ENCODE data around the gene ANKMY1.

ANKMY1 gene

GRCh38 chr2:240517342-240517741 is 40.4 kb downstream of the ANKMY1 start:
- no peak for DNase-seq

GRCh38 chr2:240514631-240515030 is 43.2 kb downstream of the ANKMY1 start:
- DNase-seq: no peak

GRCh38 chr2:240513549-240514287 is 44.1 kb downstream of the ANKMY1 start:
- peak; percentile 75 for DNase-seq

DNA sequence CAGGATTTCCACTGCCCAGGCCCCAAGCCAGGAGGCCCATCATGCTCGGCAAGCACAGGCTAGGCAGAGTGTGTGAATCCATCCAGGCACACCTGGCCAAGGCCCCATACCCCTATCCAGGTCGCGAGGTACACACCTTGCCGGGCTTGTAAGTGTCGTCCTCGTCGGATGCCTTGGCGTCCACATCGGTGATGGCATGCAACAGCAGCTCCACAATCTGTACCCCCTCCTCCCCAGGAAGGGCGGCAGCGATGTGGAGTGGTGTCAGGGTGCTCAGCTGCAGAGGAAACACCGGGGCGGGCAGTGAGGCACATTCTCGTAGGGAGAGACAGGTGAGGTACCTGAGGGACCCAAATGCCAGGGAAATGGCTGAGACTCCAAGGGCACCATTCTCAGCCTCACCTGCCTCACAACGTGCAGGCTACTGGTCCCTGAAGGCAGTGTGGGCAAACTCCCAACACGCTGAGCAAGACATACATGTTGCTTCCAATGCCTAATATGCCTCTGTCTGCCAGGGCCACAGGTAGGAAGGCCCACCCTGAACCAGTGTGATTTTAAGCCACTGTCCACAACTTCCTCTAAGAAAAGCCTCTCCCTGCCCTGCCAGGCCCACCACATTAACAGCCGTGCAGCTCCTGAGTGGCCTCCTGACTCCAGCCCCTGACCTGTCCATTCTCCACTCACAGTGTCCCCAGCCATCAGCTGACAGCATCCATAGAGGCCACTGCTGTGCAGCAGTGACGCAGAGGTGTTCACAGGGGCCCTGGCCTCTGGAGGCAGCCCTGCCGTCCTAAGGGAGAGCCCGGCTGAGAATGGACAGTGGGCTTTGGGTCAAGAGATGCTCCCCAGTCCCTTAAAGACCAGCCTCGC is 44.9 kb downstream of the ANKMY1 start:
- no peak for DNase-seq

GRCh38 chr2:240512109-240512485 is 45.7 kb downstream of the ANKMY1 start:
- DNase-seq: no peak

DNA sequence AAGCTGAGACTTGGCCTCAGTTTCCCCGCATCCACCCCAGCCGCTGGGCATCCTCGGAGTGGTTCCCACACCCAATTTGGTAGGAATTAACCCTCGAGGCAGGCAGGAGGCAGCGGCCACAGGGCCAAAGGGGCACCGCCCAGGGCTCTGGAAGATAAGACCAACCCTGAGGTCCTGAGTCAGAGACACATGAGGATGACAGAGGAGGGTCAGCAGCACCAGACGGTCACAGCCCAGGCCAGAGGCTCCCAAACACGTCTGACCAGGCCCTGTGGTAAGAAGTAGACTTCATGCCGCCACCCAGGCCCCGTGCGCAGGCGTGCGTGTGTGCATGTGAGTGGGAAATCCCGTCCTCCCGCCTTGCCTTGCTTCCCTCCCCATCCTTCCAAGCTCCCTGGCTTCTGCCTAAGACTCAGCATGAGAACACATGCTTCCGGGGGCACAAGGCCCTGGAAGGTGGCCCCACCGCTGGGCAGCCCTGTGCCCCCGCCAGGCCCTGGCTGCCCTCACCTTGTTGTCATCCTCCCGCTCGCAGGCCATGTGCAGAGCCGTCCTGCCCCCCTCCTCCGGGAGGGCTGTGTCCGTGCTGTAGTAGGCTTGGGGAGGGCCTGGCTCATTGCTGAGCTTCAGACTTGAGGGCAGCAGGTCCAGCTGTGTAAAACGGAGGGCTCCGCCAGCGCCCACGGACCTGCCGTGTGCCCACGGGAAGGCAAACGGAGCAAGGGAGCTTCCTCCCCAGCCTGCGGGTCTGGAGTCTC is 46.3 kb downstream of the ANKMY1 start:
- no peak for DNase-seq

- DNase-seq: no peak
Measured at GRCh38 chr2:240510513-240511210, 47.1 kb downstream of the ANKMY1 start.

DNA sequence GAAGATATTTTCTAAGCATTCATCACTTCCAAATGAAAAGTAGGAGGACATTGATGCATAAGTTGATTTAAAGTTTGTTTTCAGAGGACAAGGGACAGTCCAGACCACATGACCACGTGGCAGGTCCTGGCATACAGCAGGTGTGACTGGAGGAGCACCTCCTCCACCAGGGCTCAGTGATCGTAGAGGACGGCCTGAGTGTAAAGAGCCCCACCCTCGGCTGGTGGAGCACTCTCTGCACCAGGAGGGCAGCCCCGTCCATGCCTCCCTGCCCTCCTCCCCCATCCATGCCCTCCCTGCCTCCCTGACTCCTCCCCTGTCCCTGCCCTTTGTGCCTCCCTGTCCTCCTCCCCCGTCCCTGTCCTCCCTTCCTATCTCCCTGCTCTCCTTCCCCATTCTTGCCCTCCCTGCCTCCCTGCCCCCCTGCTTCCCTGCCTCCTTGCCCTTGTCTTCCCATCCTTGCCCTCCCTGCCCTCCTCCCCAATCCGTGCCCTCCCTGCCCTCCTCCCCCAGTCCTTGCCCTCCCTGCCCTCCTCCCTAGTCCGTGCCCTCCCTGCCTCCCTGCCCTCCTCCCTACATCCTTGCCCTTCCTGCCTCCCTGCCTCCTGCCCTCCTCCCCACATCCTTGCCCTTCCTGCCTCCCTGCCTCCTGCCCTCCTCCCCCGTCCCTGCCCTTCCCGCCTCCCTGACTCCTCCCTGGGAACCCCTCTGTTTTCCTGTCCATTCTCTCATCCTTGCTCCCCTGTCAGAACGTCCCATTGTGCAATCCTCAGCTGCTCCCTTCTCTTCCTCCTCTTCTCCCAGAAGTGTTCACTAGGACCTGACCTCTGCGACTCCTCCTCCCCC is 47.9 kb downstream of the ANKMY1 start:
- no peak for DNase-seq

DNA sequence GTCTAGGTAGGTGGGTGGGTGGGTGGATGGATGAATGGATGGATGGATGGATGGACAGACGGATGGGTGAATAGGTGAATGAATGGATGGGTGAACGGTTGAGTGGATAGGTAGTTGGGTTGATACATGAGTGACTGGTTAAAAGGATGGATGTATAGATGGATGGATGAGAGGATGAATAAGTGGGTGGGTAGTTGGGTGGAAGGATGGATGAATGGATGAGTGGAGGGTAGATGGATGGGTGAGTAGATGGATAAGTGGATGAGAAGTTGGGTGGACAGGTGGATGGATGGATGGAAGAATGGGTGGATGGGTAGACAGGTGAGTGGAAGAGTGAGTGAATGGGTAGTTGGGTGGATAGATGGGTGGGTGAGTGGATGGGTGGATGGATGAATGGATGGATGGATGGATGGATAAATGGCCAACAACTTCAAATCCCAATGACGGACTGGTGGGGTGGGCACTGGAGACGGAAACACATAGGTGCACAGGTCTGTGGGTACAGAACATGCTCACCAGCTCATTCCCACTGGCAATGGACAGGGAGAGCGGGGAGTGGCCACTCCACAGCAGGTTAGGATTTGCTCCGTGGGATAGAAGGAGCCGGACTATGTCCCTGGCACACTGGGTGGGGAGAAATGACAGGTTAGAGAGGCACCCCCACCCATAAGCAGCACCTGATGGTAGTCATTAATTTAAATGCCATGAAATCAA is 48.8 kb downstream of the ANKMY1 start:
- DNase-seq: no peak

- no peak for DNase-seq
Measured at GRCh38 chr2:240507778-240508251, 50.0 kb downstream of the ANKMY1 start.

- no peak for DNase-seq
Measured at GRCh38 chr2:240507060-240507777, 50.6 kb downstream of the ANKMY1 start.

DNA sequence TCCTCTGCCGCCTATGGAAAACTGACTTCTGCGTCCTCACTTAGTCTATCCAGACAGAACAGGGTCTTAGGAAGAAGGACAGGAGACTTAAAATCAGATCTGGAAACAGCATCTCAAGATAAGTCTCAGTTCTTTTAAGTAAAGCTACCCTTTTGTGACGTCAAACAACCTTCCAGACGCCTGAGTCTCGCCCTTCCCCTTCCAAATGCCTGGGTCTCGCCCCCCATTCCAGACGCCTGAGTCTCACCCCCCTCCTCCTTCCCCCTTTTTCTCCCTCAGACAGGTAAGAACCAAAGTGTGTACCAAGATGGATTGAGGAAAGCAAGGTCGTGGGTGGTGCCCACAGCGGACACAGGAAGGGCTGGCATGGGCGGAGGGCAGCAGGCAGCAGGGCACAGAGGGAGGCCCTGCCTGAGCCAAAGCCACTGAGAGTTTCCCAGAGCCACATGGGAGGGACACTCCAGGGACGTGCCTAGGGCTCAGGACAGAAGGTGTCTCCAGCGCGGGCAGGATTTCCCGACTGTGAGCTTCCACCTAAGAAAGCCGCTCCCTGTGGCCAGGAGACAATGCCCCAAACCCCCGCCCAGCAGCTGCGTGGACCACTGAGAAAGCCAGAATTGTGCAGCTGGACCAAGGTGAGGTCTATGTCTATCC is 51.3 kb downstream of the ANKMY1 start:
- no peak for DNase-seq

- no peak for DNase-seq
Measured at GRCh38 chr2:240505910-240506309, 51.9 kb downstream of the ANKMY1 start.

DNA sequence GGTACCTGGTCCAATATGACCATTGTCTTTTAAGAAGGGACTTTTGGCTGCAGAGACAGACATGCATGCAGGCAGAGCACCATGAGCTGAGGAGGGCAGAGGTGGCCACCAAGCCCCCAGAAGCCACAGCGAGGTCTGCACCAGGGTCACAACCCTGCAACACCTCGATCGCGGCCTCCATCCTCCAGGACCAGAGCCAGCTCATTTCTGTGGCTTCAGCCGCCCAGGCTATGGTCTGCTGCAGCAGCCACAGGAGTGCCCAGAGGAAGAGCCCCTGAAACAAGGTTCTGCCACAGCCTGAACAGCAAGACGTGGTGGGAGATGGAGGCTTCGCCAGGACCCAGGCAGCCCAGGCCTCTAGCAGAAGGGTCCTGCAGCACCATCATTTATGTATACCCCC is 53.9 kb downstream of the ANKMY1 start:
- no peak for DNase-seq

DNA sequence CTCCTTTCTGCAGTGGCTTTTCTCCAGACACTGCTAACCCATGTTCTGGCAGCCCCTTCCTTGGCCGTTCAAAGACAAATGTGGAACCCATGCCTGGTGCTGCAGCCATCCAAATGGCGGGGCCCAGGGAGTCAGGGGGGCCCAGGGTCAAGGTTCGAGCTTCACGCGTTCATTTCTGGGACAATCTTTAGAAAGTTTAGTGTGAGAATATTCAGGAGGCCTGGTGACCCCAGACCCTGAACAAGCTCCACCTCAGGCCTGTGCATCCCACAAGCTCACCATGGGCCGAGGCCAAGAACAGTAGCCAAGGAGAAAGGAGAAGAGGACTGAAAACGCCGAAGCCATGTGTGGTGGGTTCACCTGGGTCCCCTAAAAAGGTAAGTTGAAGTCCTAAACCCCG is 54.4 kb downstream of the ANKMY1 start:
- no peak for DNase-seq

DNA sequence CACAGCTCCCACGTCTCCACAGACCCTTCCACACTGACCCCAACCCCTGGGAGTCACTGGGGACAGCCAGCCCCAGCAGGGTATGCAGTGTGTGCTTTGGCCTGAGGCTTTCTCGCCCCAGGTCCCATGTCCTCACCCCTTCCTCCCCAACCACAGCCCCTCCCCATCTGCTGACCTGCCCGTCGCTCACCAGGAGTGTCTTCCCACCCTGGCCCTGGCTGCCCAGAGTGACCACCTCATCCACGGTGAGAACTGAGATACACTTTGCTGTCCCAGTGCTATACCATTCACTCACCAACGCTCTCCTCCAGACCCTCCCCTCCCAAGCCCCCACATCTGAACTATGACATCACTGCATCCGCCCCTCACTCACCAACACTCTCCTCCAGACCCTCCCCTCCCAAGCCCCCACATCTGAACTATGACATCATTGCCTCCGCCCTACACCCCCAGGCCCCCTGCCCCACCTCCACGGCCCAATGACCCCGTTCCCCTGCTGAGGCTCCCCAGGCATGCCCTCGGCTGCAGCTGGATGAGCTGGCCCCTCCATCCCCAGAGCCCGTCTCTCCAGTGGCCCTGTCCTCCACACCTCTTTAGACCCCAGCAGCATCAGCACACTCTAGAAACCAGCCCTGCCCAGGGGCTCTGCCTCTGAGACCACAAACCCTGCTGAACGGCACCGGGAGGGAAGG is 55.2 kb downstream of the ANKMY1 start:
- DNase-seq: no peak

DNA sequence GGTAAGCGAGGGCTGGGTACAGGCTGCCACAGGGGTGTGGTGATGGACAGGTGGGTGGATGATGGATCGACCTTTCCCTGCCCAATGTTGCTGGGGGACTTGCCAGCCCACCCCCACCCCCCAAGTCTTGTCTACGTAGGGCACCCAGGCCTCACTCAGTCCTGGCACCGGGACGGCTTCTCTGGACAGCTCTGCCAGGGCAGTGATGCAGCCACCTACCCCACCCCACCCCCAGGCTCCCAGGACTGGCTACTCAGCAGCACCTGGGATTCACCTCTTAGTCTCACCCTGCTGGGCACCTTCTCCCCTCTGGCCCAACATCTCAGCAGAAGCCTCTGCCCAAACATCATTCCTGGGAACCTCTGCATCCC is 55.7 kb downstream of the ANKMY1 start:
- DNase-seq: no peak

DNA sequence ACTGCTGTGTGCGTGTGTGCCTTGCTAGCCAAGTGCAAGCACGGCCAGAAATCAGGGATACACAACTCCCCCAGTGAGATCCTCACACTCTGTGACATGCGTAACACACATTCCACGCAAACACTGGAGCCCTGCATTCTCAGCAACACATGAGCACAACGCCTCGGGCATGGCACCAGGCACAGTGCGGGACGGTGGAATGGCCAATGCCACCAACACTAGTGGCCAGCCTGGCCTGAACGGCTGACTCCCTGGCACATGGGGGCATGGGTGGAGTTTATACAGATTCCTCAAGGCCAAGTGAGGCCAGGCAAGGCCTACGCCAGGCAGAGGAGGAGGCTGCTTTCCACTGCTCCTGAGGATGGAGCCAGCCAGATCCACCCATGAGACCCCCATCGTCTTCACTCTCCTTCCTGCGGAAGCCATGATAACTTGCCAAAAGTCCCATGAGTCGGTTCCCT is 56.2 kb downstream of the ANKMY1 start:
- DNase-seq: no peak

Data from OCI-M1 (cell line).